GM21723 (cell line): Measurements from ENCODE around the gene LAMTOR3.
"Not testable (repeated sequence)": the region's sequence is repeated elsewhere in the genome, so short reads cannot be mapped to it uniquely, and the experiment has no call there.

Source experiments
- ATAC-seq: cut with Tn5 transposase; IDR thresholded peaks from one replicate; pipeline ENCODE4 v1.9.1; 2021; ENCODE audit warnings: mild to moderate bottlenecking, moderate library complexity; ENCODE audit not compliant: unreplicated experiment

LAMTOR3 gene

GRCh38 chr4:99833756-99834155 is 60.5 kb downstream of the LAMTOR3 start:
- no peak for ATAC-seq

- ATAC-seq, result no peak
These were observed 61.5 kb downstream of the LAMTOR3 start for GRCh38 chr4:99832758-99833157.

- ATAC-seq, result no peak
These were observed 61.9 kb downstream of the LAMTOR3 start for GRCh38 chr4:99832321-99832720.

GRCh38 chr4:99830051-99830450 is 64.2 kb downstream of the LAMTOR3 start:
- ATAC-seq, result not testable (repeated sequence)

- ATAC-seq, result no peak
These were observed 65.8 kb downstream of the LAMTOR3 start for GRCh38 chr4:99828477-99828876.
